HCT116 (cell line): ENCODE data around the gene ABCB1. TPM values are rescaled to one million over a fixed set of nuclear protein-coding genes. Genes with fewer than 3 reads are reported as not detected.

ENCODE experiments used
- ATAC-seq: fragments of 200-7000 bp; cut with Tn5 transposase; 2 replicates; pipeline ENCODE4 v1.9.1; 2020; ENCODE audit warnings: mild to moderate bottlenecking, moderate library complexity
- BruUV-seq: library from RNA; stranded (reverse); fragments of 400-500 nt; replicated peaks from 2 replicates; lab custom pipeline; 2021; lab: Mats Ljungman, UMichigan
- CTCF ChIA-PET: fragments of 300-600 bp; sonication (Branson Sonifier 250); formaldehyde crosslinking; loops from one replicate; lab custom pipeline; 2021; ENCODE audit warnings: antibody characterized with exemption; lab: Charles Lee
- POLR2A ChIA-PET: fragments of 300-600, 350-600 bp; sonication (Branson Sonifier 250); formaldehyde crosslinking; loops from one replicate; lab custom pipeline; 2021; ENCODE audit warnings: antibody characterized with exemption; lab: Charles Lee
- RAD21 ChIA-PET, 2 experiments: fragments of 300-600 bp; sonication (Branson Sonifier 250); formaldehyde crosslinking; loops; one replicate each; lab custom pipeline; 2023; ENCODE audit warnings: low total read pairs in 2 of 2; ENCODE audit not compliant: uncharacterized antibody in 2 of 2, unreplicated experiment in 2 of 2, low non-redundant PET in 1 of 2; lab: Charles Lee
- DNase-seq: peaks from one replicate; pipeline ENCODE4 v3.0.0-alpha.2; 2010; ENCODE audit warnings: low read depth, low spot score
- H2AFZ ChIP-seq: fragments of 200-600 bp; shearing (Covaris generic), sonication (generic); 2 replicates; pipeline ENCODE4 v1.6.1; 2017; ENCODE audit warnings: low read depth, mixed run types, mixed read lengths, antibody characterized with exemption, low read length; ENCODE audit not compliant: poor library complexity, severe bottlenecking
- H3K27ac ChIP-seq: 2 replicates; pipeline ENCODE4 v1.5.1; 2012; ENCODE audit warnings: low read depth, low read length
- H3K27me3 ChIP-seq: fragments of 200-600 bp; sonication (generic); 2 replicates; pipeline ENCODE4 v1.6.1; 2016; ENCODE audit warnings: mixed run types, low read length, mixed read lengths; ENCODE audit not compliant: insufficient read depth
- H3K36me3 ChIP-seq, 2 experiments: fragments of 200-500 bp in 1 of 2; fragments of 200-600 bp in 1 of 2; sonication (Bioruptor generic) in 1 of 2; sonication (generic) in 1 of 2; 2 replicates each; pipeline versions ENCODE4 v1.5.1 to v1.6.1; 2014 to 2016; ENCODE audit warnings: low read length in 2 of 2, inconsistent platforms in 1 of 2, mixed read lengths in 1 of 2, mixed run types in 1 of 2; ENCODE audit not compliant: insufficient read depth in 2 of 2, control insufficient read depth in 1 of 2
- H3K4me1 ChIP-seq, 2 experiments: fragments of 200-600 bp in 1 of 2; sonication (generic) in 1 of 2; 2 replicates each; pipeline versions ENCODE4 v1.5.1 to v1.6.1; 2012 to 2017; ENCODE audit warnings: low read length in 2 of 2, inconsistent platforms in 1 of 2, mild to moderate bottlenecking in 1 of 2, mixed read lengths in 1 of 2, mixed run types in 1 of 2, moderate library complexity in 1 of 2; ENCODE audit not compliant: insufficient read depth in 2 of 2, control insufficient read depth in 1 of 2
- H3K4me2 ChIP-seq: fragments of 200-600 bp; sonication (generic); 2 replicates; pipeline ENCODE4 v1.6.1; 2017; ENCODE audit warnings: mixed run types, low read length, mixed read lengths
- H3K4me3 ChIP-seq, 2 experiments: fragments of 200-600 bp in 1 of 2; sonication (generic) in 1 of 2; replicated peaks in 1 of 2; 2 replicates each; pipeline ENCODE4 v1.5.1; 2011 to 2016; ENCODE audit warnings: low read length in 2 of 2, control low read depth in 1 of 2, low read depth in 1 of 2, mild to moderate bottlenecking in 1 of 2, mixed read lengths in 1 of 2, mixed run types in 1 of 2
- H3K79me2 ChIP-seq: fragments of 200-600 bp; sonication (generic); 2 replicates; pipeline ENCODE4 v1.6.1; 2017; ENCODE audit warnings: mild to moderate bottlenecking, mixed run types, low read length, moderate library complexity, mixed read lengths; ENCODE audit not compliant: insufficient read depth
- H3K9ac ChIP-seq: fragments of 200-600 bp; sonication (generic); 2 replicates; pipeline ENCODE4 v1.6.1; 2016; ENCODE audit warnings: low read length, mixed read lengths
- H3K9me2 ChIP-seq: fragments of 200-600 bp; sonication (generic), shearing (Covaris generic); 2 replicates; pipeline ENCODE4 v1.6.1; 2017; ENCODE audit warnings: mixed run types, mild to moderate bottlenecking, moderate library complexity; ENCODE audit not compliant: insufficient read depth
- H3K9me3 ChIP-seq, 2 experiments: fragments of 200-500 bp in 1 of 2; fragments of 200-600 bp in 1 of 2; sonication (Bioruptor generic) in 1 of 2; sonication (generic) in 1 of 2; 2 replicates each; pipeline ENCODE4 v1.6.1; 2014 to 2017; ENCODE audit warnings: low read length in 2 of 2, mixed read lengths in 2 of 2, inconsistent platforms in 1 of 2, low read depth in 1 of 2, mild to moderate bottlenecking in 1 of 2, mixed run types in 1 of 2, moderate library complexity in 1 of 2; ENCODE audit not compliant: control insufficient read depth in 1 of 2, insufficient read depth in 1 of 2
- H4K20me1 ChIP-seq: fragments of 200-600 bp; sonication (generic), shearing (Covaris generic); 2 replicates; pipeline ENCODE4 v1.6.1; 2017; ENCODE audit warnings: mixed run types, mild to moderate bottlenecking, moderate library complexity; ENCODE audit not compliant: insufficient read depth
- ATF3 ChIP-seq: IDR thresholded peaks from 2 replicates; pipeline ENCODE4 v1.6.1; 2012
- CBX3 ChIP-seq: IDR thresholded peaks from 2 replicates; pipeline ENCODE4 v1.6.1; 2012; ENCODE audit warnings: low read depth
- CEBPB ChIP-seq: IDR thresholded peaks from 2 replicates; pipeline ENCODE4 v1.6.1; 2012; ENCODE audit warnings: low read depth
- EGR1 ChIP-seq: IDR thresholded peaks from 2 replicates; pipeline ENCODE4 v1.6.1; 2012; ENCODE audit warnings: low read depth
- ELF1 ChIP-seq: IDR thresholded peaks from 2 replicates; pipeline ENCODE4 v1.6.1; 2012; ENCODE audit warnings: low read depth, borderline replicate concordance
- EZH2 ChIP-seq: fragments of 200-600 bp; sonication (generic); IDR thresholded peaks from 2 replicates; pipeline ENCODE4 v1.6.1; 2017; ENCODE audit warnings: antibody characterized with exemption, mixed run types
- FOSL1 ChIP-seq: IDR thresholded peaks from 2 replicates; pipeline ENCODE4 v1.6.1; 2012; ENCODE audit warnings: low read depth
- POLR2AphosphoS5 ChIP-seq: IDR thresholded peaks from 2 replicates; pipeline ENCODE4 v1.6.1; 2011; ENCODE audit warnings: mild to moderate bottlenecking, low read depth, low read length, moderate library complexity
- SRF ChIP-seq: IDR thresholded peaks from 2 replicates; pipeline ENCODE4 v1.6.1; 2012; ENCODE audit warnings: low read depth
- TCF7L2 ChIP-seq: IDR thresholded peaks from 2 replicates; pipeline ENCODE4 v1.7.0; 2011; ENCODE audit warnings: borderline replicate concordance, inconsistent platforms; ENCODE audit not compliant: insufficient read depth, insufficient read length; ENCODE audit errors: extremely low read depth
- YY1 ChIP-seq: IDR thresholded peaks from 2 replicates; pipeline ENCODE4 v1.6.1; 2011; ENCODE audit warnings: low read length, low read depth, moderate library complexity, mild to moderate bottlenecking; ENCODE audit not compliant: insufficient replicate concordance; ENCODE audit errors: extremely low read depth
- ZFX ChIP-seq: fragments of 450-650 bp; IDR thresholded peaks from 2 replicates; pipeline ENCODE4 v1.6.1; 2017
- ZNF274 ChIP-seq: fragments of 200-500 bp; sonication (Bioruptor generic); IDR thresholded peaks from 2 replicates; pipeline ENCODE4 v1.6.1; 2014; ENCODE audit warnings: mild to moderate bottlenecking, low read depth, low read length, inconsistent platforms
- intact Hi-C: fragments of 100-400 bp; cut with micrococcal nuclease; formaldehyde crosslinking; loops from 2 replicates; pipeline ENCODE4 v1.10.0; 2022
- total RNA-seq: library from RNA; stranded (reverse); gene quantifications from one replicate; pipeline ENCODE4 v1.2.1, GENCODE V29; 2021; ENCODE audit not compliant: unreplicated experiment
- TF ChIP-seq, protein P1 (sequence below): IDR thresholded peaks from 2 replicates; pipeline ENCODE4 v1.6.1; 2011; ENCODE audit warnings: mild to moderate bottlenecking, low read length, moderate library complexity; ENCODE audit not compliant: insufficient replicate concordance; ENCODE audit errors: extremely low read depth
- TF ChIP-seq, protein P2 (sequence below): IDR thresholded peaks from 2 replicates; pipeline ENCODE4 v1.6.1; 2012

Gene ABCB1
- total RNA-seq, 1 experiment from 2014 or later: 1.8 TPM

- Histone ChIP-seq H3K27ac (no peak overlapping the region), H3K4me2 (no peak overlapping the region), H3K36me3 (no peaks in the 10 kb centered on the region), H3K4me1 (peaks cover 0 to 4% of the 10 kb centered on the region in 2 experiments; a peak in 3 of 4 replicates), H4K20me1 (no peaks in the 10 kb centered on the region), H3K9me3 (no peaks in the 10 kb centered on the region), H2AFZ (no peak overlapping the region), H3K9ac (no peak overlapping the region)
- RAD21 ChIA-PET: no interaction called here
- no TSS peak for BruUV-seq
- no peak for ATAC-seq
- TF ChIP-seq FOSL1 (no peak), CBX3 (no peak), EZH2 (no peak), ELF1 (no peak), POLR2AphosphoS5 (no peak), YY1 (no peak), ZNF274 (no peak), ATF3 (no peak), CEBPB (no peak), EGR1 (no peak), ZFX (no peak), SRF (no peak), TCF7L2 (no peak)
- TF ChIP-seq, protein P1, sequence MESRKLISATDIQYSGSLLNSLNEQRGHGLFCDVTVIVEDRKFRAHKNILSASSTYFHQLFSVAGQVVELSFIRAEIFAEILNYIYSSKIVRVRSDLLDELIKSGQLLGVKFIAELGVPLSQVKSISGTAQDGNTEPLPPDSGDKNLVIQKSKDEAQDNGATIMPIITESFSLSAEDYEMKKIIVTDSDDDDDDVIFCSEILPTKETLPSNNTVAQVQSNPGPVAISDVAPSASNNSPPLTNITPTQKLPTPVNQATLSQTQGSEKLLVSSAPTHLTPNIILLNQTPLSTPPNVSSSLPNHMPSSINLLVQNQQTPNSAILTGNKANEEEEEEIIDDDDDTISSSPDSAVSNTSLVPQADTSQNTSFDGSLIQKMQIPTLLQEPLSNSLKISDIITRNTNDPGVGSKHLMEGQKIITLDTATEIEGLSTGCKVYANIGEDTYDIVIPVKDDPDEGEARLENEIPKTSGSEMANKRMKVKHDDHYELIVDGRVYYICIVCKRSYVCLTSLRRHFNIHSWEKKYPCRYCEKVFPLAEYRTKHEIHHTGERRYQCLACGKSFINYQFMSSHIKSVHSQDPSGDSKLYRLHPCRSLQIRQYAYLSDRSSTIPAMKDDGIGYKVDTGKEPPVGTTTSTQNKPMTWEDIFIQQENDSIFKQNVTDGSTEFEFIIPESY: no peak
- TF ChIP-seq, protein P2, sequence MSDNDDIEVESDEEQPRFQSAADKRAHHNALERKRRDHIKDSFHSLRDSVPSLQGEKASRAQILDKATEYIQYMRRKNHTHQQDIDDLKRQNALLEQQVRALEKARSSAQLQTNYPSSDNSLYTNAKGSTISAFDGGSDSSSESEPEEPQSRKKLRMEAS: no peak
- TF ChIP-seq, all 23 proteins: peak for 0
- no peaks in the 10 kb centered on the region for H3K27me3 ChIP-seq
- ChIA-PET POLR2A (no interaction called here), CTCF (no interaction called here)
- no peak for DNase-seq
- H3K79me2 ChIP-seq: no peaks in the 10 kb centered on the region
- H3K4me3 ChIP-seq: no peak overlapping the region
- H3K9me2 ChIP-seq: no peaks in the 10 kb centered on the region
- intact Hi-C loops: no loop called here
Measured at GRCh38 chr7:87580636-87581035, 20.0 kb downstream of the ABCB1 start.
